GM18505 (cell line): ENCODE results near the gene FNDC7.

Source experiments
- ATAC-seq: cut with Tn5 transposase; IDR thresholded peaks from one replicate; pipeline ENCODE4 v1.9.1; 2021; ENCODE audit not compliant: unreplicated experiment
- POLR2A ChIP-seq: IDR thresholded peaks from 4 replicates; pipeline ENCODE4 v1.6.1; 2011; ENCODE audit warnings: borderline replicate concordance; ENCODE audit not compliant: insufficient read depth, insufficient read length; ENCODE audit errors: extremely low read depth

Gene FNDC7

DNA sequence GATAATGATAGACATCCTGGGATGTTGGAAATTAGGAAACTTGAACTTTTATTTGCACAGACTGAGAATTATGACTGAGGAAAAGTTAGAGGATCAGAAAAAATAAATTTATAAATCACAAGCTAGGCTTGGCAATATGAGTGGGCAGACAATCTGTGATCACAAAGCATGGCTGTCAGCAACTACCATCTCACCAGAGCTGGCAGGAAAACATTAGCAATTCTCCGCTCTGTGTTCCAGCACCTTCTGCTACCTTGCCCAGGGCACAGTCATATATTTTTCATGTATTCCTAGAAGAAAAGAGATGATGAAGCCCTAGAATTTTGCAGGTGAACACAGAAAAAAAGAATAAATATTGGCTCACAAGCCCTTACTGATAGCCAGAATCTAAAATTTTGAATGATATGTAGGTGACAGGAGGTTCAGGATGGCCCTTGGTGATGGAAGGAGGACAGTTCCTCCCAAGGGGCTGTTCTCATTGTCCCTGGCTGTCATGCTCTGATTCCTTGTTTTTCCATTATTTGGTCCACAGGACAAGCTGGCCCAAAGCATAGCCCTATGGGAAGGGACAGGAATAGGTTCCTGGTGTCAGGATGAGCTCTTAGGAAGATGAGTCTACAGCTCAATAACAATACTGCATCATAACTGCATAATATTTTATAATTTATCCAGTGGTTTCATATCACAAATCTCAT is 21.6 kb downstream of the FNDC7 start:
- no peak for ATAC-seq

DNA sequence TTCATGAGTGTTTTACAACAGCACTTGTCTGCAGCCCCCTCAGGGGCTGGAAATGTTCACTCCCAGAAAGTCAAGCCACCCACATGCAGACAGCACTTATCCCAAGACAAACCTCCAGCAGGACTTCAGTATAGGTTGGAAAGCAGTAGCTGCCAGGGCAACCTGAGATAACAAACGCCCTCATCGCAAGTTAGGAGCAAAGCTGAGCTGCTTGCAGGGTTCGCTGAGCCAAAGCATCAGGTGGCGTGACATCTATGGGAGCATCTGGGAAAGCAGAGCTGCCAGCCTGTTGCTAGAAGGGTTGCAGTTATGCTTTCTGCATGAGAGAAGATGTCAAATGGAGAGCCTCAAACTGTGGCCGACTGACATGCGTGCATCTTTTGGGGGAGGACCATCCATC is 29.5 kb downstream of the FNDC7 start:
- TF ChIP-seq POLR2A: no peak
- ATAC-seq: no peak

More for the DNA sequence above, 21.6 kb downstream of the FNDC7 start:
- no peak for TF ChIP-seq POLR2A

DNA sequence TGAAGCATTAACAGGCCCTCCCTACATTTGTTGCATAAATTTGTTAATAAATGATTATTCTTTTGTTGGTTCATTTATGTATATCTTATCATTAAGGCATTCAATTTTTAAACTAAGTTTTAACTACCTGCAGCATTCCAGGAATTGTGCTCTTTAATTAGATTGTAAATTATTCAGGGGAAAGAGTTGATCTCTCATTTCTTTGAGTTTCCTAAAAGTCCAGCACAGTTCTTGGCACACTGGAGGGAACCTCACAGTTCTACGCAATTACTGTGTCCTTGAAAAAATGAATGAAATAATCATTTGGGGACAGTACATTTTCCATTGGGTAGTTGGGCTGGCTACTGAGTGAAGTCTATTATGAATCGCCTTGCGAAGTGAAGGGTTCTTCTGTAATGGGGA is 33.3 kb downstream of the FNDC7 start:
- TF ChIP-seq POLR2A: no peak
- no peak for ATAC-seq

DNA sequence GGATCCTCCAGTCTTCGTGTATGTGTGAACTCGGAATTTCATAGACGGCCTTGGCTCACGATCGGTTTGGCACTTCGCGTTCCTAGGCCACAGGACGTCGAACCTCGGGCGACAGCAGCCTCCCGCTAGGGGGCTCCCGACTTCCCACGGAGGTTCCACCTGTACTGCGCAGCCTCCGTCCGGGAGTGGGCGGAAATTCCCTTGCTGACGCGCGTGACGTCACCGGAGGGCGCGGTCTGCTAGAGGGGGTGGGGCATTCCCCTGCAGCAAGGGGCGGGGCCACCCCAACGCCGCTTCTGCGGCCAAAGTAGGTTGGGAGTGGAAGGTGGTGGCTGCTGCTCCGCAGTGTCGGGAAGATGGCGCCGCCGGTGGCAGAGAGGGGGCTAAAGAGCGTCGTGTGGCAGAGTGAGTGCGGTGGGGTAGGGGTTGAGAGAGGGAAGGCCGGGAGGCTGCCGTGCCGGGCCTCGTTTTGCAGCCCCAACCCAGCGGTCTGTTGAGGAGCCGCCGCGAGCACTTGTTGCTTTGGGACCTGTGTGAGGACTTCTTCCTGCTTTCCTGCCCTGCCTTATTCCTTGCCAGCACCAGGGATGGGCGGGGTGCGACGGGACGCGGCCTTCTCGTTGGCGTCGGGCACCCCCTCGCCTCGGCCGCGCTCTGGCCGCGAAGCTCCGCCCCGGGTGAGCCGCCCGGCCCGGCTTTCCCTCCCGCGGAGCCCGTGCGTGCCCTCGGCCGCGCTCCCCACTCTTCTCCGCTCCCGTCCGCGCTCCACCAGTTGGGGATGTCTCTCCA is 33.9 kb downstream of the FNDC7 start, which contains the start of gene STXBP3:
STXBP3 (plus strand) TSS at position 293 of the 789 bp plus-strand sequence; CDS start at position 357, 64 bp downstream.
- peak; percentile 96 for TF ChIP-seq POLR2A
- ATAC-seq: peak; percentile 88

DNA sequence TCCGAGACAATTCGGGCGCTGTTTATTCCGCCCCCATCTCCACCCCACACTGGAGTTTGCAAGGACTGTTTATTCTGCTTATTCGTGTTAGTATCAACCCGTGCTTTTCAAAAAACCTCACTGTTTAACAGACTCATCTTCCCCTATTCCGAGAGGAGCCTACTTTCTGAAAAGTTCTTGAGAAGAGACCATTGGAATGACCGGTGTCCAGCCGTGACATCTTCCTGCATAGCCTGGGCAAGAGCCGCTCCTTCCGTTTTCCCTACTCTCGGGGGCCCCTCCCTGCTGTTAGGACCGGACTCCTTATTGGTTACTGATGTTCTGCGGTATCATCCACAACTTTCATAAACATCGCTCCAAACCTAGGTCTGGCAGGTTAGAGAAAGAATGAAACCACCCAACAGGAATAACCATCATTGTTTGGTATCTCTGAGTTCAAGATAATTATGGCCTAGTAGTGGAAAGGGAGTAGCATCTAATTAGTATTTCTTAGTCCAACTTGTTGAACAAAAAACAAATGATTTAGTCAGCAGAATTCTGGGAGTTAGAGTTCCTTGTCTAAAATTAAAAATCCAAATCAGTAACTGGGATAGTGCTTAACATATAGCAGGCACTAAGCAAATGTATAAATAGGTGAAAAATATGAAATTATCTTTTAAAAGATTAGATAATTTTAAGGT is 34.6 kb downstream of the FNDC7 start:
- peak; percentile 20 for ATAC-seq
- TF ChIP-seq POLR2A: no peak

DNA sequence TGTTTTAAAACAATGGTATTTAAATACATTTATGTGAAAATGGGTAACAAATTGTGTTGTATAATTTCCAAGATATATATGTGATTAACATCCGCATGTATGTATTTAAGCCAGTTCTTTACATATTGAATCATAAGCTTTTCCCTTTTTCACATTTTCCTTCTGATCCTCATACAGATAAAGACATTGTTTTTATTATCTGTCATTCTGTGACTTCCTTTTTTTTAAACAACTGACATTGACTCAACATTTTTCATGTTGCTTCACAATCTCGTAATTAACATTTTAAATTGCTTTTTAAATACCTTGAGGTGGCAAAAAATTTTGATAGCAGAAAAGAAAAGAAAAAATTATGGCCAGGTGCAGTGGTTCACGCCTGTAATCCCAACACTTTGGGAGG is 35.2 kb downstream of the FNDC7 start:
- no peak for TF ChIP-seq POLR2A
- ATAC-seq: no peak

DNA sequence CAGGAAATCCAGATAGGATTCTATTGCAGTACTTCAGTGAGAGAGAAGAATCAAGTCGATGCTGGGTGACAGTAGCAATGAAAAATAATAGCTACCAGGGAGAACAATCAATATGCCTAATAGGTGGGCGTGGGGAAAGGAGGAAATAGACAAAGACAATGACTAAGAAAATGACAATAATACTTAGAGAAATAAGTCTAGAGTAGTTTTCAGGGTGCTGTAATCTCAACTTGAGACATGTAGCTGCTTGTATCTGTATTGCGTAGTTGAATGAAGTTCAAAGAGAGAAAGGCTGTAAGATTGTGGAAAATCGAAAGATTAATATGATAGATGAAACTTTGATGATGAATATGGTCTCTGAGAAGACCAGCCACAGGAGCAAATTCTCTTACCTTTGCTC is 36.4 kb downstream of the FNDC7 start:
- no peak for ATAC-seq
- TF ChIP-seq POLR2A: no peak

DNA sequence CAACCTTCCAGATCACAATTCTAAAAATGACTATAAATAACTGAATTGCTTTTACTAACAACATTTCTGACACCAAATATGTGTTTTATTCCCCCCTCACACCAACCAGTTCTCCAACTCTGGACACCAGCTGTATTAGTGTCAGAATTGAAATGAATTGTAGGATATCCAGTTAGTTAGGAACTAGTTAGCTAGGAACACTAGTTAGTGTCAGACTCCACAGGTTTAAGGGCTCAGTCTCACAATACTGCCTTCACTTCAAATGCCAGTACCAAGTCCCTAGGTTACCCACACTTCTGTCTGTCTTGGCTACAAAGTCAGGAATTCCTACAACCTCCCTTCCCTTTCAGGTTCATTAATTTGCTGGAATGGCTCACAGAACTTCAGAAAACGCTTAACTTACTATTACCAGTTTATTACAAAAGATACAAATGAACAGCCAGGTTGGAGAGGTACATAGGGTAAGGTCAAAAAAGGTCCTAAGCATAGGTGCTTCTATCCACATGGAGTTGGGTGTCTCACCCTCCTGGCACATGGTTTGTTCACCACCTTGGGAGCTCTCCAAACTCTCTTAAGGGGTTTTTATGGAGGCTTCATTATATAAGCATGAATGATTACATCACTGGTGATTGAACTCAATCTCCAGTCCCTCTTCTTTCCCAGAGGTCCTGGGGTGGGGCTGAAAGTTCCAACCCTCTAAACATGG is 37.9 kb downstream of the FNDC7 start:
- no peak for ATAC-seq
- TF ChIP-seq POLR2A: no peak

DNA sequence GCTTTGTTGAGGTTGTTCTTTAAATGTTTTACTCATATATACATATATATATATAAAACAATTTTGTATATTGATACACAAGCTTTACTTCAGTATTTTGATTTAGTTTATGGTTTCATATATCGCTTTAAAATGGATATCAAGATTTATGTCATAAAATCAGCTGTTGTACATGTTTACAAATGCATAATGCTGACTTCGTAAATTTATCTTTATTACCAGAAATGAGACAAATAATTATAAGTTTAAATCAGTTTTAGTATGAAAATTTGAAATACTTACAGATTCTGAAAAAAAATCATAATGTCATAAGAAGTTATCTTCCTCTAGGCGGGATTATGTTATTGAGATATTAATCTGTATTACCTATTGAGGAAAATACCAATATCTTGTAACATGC is 40.7 kb downstream of the FNDC7 start:
- TF ChIP-seq POLR2A: no peak
- ATAC-seq: no peak

DNA sequence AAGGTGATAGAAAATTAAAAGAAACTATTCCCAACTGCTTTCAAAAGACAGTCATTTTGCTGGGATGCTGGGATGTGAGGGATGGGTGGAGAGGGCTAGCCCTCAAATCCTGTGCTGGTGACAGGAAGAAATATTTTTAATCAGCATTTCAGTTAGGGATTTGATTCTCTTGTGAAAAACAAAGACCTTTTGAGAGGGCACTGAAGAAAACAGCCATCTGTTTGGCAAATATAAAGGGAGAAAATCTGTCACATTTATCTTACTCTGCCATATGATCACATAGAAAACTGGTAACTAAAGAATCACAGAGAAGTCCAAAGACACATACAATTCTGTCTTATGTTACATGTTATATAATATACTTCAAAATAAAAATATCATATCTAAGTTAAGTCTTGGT is 46.1 kb downstream of the FNDC7 start:
- ATAC-seq: no peak
- TF ChIP-seq POLR2A: no peak

DNA sequence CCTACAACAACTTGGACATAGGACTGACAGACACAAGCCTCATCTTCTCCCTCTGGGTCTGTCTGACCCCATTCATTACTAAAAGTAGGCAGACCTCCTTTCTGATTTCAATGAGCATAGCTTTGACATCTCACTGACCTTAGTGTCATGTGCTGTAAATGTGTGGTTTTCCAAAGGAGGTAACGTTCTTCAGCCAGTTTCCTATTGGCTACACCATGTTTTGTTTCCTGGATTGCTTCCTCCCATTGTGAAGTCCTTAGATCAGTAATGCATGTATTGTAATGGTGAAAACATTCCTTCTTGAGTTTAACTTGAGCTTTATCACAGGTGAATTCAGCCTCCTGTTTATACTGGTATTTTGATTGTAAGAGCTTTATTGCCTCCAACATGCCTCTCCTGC is 54.4 kb downstream of the FNDC7 start:
- no peak for ATAC-seq
- TF ChIP-seq POLR2A: no peak

DNA sequence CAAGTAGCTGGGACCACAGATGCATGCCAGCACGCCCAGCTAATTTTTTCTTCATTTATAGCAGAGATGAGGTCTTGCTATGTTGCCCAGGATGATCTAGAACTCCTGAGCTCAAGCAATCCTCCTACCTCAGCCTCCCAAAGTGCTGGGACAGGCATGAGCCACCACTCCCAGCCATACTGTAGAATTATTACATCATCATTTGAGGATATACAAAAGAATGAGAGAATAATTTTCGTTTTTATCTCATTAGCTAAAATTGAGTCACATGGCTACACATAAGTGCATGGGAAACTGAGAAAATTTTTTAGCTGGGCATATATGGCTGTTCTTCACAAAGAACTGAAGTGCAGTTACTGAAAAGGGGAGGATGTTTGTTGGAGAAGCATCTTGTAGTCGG is 55.0 kb downstream of the FNDC7 start:
- TF ChIP-seq POLR2A: no peak
- ATAC-seq: no peak

DNA sequence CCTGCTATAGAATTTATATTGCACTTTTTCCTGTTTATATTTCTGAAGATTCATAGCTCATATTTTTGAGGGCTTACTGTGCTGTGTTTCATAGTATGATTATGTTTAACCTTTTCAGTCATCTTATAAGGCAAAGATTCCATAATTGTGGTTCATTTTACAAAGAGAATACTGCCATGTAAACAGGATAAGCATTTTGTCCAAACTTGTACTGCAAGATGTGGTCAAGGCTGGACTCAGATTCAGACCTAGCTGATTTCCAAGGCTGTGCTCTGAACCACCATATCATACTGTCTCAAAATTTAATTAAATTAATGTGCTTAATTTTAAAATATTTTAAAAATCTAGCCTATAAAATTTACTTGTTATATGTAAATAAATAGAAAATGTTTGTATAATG is 65.1 kb downstream of the FNDC7 start:
- no peak for TF ChIP-seq POLR2A
- no peak for ATAC-seq
